NCI-H1105 treated with DMSO at 0.1 percent for 48 hours (cell line): ENCODE measurements around the gene OTOA.
"Not testable (repeated sequence)": the region's sequence is repeated elsewhere in the genome, so short reads cannot be mapped to it uniquely, and the experiment has no call there.

ENCODE experiments used
- DNase-seq: peaks from one replicate; lab custom pipeline; 2025; lab: John Stamatoyannopoulos, UW

Gene OTOA

DNA sequence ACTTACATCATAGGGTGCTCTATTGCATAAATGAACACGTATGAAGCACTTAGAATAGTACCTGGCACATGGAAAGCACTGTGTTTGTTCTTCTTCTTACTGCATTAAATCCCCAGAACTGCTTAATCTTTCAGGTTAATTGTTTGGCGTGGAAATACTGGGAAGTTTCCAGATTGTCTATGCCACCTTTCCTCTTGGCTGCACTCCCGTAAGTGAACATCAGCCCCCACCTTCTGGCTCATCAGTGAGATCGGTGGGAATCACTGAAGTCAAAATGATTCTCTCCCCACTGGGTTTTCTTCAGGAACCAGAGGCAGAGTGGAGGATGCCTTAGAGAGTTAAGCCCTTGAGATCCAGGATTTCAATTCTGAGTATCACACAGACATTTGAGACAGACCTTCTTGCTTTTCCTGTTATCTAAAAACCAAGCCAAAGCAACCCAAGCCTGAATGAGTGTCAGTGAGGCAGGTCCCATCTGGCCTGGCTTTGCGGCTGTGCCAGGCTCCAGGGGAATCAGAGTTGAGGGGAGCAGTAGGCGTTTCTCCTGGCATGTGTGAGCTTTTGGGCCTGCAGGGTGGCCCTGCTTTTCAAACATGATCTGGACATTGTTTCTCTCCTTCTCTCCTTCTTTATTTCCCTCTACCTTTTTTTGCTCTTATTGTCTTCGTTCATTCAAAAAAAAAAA lies 59.1 kb downstream of the OTOA start:
- no peak for DNase-seq

DNA sequence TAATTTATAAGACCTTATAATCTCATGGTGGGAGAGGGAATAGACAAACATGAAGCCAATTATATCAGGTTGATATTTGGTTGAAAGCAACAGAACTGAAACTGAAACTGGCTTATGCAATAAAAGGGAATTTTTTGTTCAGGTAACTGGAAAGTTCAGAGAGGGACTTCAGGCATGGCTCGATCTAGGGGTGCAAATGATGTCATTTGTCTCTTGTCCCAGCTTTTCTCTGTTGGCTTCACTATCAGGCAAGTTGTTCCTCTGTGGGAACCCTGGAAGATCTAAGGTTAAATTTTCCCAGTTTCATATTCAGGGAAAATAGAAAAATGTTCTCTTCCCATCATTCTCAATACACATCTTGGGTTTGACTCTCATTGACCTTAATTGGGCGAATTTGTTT lies 59.8 kb downstream of the OTOA start:
- DNase-seq: no peak

DNA sequence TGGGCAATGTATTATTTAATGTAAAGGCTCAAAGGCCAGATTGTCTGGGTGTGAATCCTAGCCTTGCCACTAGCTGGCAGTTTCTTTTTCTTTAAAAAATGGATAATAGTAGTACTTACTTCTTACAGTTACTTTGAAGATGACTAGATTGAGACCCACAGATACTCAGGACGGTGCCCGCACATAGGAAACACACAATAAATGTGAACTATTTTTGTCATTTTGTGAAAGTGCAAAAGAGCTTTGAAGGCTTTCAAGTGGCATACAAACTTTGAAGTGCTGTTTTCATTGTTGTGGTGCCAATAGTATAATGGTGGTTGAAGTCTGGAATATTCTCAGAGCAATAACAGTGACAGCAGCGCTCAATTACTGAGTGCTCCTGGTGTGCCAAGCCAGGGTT lies 63.6 kb downstream of the OTOA start:
- DNase-seq: no peak

DNA sequence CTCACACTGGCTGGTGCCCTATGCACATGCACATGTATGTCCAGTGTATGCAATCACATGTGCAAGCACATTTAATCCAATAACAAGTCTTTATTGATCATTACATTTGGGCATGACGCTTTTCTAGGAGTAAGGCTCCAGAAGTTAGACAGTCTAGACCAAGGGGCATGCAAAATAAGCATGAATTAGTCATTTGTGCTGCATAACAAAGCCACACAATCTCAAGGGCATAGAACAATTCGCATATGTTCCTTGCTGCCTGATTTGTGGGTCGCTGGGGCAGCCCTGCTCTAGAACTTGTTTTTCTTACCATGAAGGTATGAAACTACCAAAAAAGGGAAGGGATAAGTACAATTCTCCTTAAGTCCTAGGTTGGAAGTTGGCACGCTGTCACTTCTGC lies 67.5 kb downstream of the OTOA start:
- DNase-seq: not testable (repeated sequence)

DNA sequence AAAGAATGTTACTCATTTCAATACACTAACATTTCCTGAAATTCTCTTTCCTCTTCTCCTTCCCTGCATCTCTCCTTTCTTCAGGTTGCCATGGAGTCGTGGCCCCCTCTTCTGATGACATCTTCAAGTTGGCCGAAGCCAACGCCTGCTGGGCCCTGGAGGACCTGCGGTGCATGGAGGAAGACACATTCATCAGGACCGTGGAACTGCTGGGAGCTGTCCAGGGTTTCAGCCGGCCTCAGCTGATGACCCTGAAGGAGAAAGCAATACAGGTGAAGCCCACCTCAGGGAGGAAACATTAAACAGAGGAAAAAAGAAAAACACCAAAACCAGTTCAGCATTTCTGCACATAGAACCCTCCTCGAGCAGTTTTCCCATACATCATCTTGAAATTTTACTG lies 76.9 kb downstream of the OTOA start:
- DNase-seq: not testable (repeated sequence)

DNA sequence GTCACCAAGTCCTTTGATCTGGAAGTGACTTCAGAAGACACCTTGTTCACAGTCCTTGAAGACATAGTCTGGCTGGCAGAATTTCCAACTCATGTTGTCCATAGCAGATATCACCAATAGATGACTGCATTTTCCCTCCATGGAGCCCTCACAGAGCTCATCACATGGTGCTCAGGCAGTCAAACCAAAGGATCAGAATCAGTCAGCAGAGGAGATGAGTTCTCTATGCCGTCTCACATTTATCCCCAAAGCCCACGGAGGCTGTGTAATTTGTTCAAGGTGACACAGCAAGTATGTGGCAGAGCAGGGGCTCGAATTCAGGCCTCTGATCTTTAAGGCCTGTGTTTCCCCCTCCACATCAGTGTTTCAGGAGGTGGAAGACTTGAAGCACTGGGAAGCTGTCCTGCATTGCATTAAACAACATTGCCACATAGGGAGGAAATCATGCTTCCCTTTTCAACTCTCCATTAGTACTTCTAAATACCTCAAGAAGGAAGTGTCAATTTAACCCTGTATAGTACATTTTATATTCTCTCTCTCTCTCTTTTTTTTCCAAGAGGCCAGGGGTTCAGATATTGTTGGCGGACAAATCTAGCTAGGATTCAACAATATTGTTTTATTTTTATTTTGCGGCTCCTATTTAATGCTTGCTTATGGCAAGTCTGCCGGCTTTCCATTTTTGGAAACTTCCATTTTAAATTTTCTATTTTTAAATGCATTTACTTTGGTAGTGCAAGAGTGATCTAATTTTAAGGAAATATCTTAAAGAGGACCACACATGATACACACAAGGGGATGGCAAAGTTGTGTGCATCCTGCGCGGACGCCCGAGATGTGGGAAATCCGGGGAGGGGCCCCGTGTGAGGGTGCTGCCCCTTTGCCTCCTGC lies 92.7 kb downstream of the OTOA start:
- not testable (repeated sequence) for DNase-seq

DNA sequence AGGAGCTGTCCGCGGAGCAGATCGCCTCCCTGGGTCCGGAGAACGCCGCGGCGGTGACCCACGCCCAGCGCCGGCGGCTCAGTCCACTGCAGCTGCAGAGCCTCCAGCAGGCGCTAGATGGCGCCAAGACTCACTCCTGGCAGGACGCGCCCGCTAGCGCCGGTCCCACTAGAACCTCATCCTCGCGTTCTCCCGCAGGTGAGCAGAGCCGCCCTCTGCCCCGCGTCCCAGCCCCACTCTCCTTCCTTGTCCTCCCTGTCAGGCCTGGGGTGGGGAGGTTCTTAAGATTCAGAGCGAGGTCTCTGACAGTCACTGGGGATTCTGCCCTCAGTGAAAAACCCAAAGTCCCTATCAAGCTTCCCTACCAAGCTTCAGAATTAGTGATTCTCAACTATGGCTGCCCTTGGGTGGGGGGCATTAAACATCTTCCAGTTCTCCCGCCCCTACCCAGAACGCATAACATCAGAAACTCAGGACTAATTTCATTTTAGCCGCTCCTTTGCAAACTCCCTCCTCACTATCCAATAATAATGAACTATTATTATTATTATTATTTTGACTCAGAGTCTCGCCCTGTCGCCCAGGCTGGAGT lies 93.4 kb downstream of the OTOA start:
- not testable (repeated sequence) for DNase-seq

DNA sequence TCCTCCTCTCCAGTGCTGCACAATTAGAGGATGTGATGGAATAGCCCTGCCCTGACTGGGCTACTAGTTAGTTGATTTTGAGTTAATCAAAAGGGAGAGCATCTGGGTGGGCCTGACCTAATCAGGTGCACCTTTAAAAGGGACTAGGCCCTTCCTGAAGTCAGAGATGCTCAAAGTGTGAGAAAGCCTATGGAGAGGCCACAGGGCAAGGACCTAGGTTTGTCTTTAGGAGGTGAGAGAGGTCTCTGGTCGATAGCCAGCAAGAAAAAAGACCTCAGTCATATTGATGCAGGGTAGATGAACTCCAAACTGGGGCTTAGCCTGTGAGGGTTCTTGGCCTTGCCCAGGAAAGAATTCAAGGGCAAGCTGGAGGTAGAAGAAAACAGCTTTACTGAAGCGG lies 104.5 kb downstream of the OTOA start:
- DNase-seq: not testable (repeated sequence)

DNA sequence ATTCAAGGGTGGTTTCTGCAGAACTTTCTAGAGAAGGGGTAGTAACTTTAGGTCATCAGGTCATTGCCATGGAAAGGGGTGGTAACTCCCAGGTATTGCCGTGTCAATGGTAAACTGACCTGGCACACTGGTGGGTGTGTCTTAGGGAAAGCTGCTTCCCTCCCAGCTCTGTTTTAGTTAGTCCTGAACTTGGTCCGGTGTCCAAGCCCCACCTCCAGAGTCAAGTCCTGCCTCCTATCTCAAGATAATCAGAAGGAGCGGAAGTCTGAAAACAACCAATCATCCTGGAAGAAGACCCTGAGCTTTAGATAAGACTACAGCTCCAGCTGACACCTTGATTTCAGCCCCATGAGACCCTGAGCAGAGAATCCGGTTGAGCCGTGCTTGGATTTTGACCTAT lies 105.0 kb downstream of the OTOA start:
- DNase-seq: not testable (repeated sequence)

DNA sequence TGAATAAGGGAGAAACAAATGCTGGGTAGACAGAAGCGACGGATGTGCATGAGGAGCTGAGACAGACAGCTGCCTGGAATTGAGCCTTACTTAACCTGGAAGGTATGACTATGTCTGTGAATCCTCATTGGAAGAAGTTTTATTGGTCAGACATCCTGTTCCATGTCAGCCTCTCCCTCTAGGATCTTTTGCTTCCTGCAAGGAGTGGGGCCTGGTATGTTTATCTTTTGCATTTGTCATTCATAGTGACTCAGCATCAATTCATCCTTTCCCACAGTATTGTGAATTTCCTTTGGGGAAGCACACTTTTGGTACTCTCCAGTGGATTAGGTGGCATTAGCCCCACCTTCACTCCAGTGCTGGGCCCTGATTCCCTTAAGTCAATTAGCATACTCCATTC lies 105.5 kb downstream of the OTOA start:
- not testable (repeated sequence) for DNase-seq

DNA sequence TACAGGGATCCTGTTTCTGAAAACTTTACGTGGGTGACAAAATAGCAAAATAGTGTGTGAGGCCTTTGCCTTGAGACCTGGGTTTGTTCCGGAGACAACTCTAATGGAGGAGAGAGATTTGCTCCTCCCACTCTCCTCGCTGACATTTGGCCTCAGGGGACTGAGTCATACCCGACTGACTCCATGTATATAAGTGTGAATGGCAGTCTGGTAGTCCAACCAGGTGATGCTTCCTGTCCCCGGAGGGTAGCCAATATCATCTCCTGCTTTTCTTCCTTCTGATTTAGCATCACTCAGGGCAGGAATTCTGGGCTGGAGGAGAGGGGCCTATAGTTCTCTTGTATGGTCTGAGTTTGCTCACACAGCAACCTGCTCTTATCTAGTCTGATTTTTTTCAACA lies 106.8 kb downstream of the OTOA start:
- not testable (repeated sequence) for DNase-seq

DNA sequence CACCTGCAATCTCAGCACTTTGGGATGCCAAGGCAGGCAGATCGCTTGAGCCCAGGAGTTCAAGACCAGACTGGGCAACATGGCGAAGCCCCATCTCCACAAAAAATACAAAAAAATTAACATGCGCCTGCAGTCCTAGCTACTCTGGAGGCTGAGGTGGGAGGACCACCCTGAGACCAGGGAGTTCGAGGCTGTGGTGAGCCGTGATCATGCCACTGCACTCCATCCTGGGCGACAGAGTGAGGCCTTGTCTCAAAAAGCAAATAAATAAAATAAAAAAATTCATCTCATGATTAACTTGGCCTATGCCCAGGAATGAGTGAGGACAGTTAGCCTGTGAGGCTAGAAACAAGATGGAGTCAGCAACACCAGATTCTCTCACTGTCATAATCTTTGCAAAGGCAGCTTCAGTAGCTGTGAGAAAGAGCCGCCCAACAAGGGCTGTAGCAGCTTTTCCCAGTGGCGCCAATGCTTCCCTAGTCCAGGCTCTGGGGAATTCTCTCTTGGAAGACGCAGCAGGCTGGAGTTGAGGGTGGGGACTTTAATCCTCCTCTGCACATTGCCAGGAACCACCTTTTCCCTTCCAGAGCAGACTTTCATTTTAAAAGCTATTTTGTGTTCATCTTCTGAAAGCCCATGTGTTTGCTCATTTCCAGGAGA lies 108.9 kb downstream of the OTOA start:
- not testable (repeated sequence) for DNase-seq

DNA sequence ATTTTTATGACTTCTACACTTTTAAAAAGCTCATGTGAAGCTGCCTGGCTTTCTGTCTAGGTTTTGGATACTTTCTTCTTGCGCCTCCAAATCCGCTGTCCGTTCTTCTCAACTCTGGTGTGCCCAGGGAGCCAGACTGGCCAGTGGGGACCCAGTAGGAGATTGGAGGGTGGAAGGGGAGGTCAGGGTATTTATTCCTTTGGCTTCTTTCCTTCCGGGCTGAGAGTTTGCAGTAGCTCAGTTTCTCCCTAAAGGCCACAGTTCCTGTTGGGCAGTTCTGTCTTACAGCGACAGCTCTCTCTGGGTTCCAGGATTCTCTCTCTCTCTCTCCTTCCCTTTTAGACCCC lies 109.4 kb downstream of the OTOA start:
- DNase-seq: not testable (repeated sequence)

DNA sequence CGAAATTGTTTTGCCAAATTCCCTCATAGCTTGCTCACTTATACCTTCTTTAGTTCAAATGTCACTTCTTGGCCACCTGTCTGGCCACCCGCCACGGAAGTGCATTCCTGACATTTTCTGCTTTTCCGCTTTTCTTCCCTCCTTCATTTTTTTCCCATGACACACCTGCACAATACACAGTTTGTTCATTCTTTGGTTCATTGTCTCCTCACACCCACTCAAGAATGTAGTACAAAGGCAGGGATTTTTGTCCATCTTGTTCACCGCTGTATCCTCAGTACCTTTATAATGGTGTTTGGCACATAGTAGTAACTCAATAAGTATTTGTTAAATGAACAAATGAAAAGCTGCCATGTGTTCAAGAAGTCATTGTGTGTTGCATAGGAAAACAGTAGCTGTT lies 116.8 kb downstream of the OTOA start:
- DNase-seq: not testable (repeated sequence)

DNA sequence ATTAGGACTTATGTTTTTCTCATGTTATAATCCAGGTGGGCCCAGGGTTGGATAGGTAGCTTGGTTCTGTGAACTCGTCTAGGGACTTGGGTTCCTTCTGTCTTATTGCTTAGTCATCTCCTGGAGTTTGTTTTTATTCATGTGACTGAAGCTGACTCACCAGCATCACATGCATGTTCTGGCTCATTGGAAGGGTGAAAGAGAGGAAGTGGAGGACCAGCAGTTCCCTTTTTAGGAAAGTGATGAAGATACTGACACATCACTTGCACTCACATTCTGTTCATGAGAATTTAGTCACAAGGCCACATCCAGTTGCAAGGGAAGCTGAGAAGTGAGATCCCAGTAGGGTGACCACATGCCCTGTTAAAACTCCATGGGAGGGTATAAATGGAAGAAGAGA lies 126.7 kb downstream of the OTOA start:
- not testable (repeated sequence) for DNase-seq

DNA sequence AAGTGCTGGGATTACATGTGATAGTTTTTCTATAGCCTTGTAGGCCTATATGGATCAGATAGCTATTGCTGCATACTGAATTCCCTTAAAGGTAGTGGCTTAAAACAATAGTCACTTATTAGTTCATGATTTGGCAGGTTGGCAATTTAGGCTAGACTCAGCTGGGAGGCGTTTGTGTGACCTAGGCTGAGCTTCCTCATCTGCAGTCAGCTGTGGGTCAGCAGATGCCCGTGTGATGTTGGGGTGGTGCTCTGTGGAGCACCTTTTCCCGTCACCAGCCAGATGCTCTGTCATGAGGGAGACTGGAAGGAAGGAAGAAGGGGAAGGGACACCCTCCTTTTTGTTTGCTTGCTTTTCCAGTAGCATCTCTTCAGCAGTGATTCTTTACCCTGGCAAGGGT lies 129.5 kb downstream of the OTOA start:
- not testable (repeated sequence) for DNase-seq

DNA sequence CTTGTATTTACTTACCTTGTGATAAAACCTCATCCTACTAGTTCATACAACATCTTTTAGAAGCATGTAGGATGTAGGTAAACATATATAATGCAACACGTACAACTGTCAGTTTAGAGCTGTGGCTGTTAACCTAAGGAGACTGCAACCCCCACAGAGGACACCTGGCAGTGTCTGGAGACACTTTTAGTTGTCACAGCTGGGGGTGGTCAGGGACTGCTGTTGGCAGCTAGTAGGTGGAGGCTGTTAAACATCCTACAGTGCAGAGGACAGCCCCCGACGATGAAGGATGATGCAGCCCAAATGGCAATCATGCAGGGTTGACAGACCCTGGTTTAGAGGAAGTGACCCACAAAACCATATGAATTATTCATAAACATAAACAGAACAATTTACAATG lies 134.8 kb downstream of the OTOA start:
- not testable (repeated sequence) for DNase-seq

DNA sequence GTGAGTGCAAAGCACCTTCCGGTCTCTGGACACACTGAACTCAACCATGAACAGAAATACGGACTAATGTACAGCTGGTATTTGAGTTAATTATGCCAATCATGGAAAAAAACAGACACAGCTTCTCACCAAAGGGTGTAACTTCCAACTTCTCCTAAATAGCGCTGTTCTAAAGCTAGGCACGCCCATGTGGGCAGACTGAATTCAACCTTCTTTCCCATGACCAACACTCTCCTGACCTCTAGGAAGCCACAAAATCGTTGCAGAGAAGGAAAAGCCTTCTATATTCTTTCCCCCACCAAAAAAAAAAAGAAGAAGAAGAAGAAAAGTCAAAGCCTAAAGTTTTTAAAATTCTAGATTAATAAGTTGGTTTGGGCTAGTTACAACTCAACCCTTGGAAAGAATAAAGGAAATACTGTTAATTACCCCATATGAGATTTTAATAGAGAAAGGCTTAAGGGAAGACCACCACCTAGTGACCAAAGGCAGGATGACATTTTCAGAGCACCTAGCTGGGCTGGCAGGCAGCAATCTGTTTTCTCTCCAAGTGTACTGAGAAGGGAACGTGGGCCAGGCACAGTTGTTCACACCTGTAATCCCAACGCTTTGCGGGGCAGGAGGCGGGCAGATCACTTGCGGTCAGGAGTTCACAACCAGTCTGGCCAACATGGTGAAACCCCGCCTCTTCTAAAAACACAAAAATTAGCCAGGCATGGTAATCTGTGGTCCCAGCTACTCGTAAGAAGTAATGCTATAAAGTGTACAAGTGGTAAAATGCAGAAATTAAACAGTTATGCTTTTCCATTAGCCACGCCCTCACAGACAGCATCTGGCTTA lies 138.0 kb downstream of the OTOA start:
- DNase-seq: not testable (repeated sequence)

DNA sequence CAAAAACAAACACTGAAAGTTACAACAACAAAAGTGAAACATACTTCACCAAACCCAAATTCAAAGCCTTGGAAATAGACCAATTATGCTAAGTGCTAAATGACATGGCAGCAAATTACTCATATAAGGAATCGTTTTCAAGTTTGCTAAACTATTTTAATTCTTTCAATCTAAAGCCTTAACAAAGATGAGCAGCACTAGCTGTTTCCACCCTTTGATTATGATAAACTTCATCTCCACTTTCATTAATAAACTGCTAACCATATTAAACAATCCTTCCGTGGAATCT lies 138.6 kb downstream of the OTOA start:
- not testable (repeated sequence) for DNase-seq
